GM21717 (cell line): ENCODE data around the gene FOXJ3.

Source experiments
- ATAC-seq: cut with Tn5 transposase; IDR thresholded peaks from one replicate; pipeline ENCODE4 v1.9.1; 2021; ENCODE audit warnings: mild to moderate bottlenecking, moderate library complexity; ENCODE audit not compliant: unreplicated experiment

The FOXJ3 gene

GRCh38 chr1:42171679-42172266 lies 163.3 kb downstream of the FOXJ3 start:
- no peak for ATAC-seq

DNA sequence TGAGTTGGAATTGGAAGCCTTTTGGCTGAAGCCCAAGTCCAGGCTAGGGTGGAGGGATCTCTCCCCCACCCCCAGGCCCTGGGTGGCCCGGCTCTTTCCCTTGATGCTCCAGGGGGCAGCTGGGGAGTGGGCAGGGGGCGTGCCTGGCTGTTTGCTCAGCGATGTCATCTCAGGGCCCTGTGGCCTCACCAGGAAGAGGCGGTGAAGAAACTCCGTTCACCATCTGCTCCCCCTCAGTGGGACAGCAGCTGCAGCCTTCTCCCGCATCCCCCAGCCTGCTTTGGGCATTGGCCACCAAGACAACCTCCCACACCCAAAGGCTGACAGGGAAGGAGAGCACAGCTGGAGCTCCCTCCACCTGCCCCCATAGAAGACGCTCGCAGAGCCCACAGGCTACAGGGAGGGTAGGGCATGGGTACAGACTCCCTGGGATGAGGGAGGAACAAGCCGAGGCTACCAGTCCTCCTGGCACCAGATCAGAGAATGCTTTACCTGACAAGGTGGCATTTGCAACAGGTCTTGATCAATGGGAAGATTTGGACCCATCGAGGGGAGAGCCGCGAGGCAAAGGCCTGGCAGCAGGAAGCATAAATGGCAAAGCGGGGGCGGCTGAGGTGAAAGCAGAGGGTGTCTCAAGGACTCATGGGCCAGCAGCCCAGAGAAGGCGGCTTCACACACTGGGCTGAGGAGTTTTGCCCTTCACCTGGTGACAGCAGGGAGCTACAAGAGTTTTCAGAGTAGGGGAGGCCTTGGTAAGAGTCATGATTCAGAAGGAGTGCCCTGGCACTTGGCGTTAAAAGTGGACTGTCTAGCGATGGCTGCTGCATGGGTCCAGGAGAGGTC lies 164.0 kb downstream of the FOXJ3 start:
- ATAC-seq, result no peak

DNA sequence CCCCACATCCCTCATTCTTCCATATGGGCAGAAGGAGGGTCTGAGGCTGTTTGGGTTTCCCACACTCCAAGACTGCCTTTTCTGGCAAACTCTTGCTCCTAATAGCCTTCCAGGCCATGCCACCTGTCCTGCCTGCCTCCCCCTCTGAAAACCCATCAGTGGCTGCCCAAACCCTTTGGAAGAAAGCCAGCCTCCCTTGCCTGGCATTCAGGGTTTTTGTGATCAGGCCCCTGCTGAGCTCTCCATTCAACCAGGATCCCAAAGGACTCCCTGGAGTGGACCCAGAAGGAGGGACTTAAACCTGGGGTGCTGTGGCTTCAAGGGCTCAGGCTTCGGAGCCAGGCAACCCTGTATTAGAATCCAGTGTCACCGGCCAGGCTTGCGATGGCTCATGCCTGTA lies 166.3 kb downstream of the FOXJ3 start:
- no peak for ATAC-seq

DNA sequence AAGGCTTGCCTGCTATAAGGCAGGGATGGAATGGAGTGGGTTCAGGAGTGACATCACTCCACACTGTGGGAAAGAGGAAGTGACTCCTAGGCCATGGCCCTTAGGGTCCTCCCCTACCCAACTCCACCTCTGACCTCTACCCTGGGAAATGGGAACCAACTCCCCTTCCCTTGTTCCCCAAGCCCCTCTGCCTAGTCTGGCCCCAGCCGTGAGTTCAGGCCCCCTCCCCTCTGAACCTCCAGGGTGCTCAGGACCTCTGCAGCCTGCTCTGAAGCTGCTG lies 166.7 kb downstream of the FOXJ3 start:
- no peak for ATAC-seq

DNA sequence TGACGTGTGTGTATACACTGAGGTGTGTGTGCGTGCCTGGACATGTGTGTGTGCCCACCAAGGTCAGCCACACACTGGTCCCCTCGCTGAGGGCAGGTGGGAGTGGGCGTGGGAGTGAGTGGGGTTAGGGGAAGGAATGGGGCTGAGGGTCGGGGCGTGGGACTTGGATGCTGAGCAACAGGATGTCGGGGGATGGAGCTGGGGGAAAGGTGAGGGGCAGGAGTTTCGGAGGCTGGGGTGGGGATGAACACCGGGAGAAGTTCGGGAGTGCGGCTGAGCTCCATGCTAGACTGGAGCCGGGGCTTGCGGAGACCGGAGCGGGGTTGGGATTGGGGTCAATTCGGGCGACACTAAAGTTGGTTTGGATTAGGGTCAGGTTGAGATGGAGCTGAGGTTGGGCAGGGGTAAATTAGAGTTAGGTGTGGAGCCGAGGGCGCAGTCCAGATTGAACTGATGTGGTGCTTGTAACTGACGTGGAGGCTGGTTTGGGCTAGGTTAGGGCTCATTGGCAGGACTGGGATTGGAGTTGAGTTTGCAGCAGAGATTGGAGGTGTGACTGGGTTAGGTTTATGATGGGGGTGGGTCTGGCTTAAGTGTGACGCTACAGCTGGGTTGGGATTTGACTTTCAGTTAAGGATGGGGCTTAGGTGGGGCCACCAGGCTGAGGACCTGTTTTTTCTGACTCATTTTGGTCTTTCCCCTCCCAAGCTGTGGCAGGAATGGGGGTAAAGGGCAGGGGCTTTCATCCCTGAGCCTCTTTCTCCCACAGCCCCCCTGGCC lies 167.2 kb downstream of the FOXJ3 start:
- ATAC-seq, result no peak

DNA sequence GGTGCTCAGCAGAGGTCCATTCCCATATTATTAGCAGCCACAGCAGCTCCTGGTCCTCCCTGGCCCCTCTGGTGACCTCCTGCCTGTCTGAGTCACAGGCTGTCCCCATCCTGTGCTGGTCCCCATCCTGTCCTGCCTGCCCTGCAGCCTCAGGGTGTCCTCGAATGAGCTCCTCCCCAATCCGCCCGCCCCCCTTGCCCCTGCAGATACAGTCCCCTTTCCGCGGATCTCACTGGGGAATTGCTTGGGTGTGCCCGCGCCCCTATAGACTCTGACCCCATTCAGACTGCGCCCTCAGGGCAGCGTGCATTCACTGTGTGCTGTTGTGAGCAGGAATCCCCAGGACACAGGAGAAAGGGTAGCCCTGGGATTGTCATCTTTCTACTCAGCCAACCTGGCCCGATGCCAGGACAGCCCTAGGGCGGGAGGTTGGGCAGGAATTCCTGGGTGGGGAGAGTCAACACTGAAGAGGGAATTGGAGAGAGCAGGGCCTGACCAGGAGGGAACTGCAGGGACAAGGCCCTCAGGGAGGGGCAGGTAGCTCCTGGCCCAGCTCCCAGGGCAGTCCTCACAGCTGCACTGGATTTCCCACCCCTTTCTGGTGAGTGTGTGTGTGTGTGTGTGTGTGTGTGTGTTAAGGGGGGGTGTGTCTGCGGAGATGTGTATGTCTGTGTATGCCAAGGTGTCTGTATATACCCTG lies 169.4 kb downstream of the FOXJ3 start:
- no peak for ATAC-seq

DNA sequence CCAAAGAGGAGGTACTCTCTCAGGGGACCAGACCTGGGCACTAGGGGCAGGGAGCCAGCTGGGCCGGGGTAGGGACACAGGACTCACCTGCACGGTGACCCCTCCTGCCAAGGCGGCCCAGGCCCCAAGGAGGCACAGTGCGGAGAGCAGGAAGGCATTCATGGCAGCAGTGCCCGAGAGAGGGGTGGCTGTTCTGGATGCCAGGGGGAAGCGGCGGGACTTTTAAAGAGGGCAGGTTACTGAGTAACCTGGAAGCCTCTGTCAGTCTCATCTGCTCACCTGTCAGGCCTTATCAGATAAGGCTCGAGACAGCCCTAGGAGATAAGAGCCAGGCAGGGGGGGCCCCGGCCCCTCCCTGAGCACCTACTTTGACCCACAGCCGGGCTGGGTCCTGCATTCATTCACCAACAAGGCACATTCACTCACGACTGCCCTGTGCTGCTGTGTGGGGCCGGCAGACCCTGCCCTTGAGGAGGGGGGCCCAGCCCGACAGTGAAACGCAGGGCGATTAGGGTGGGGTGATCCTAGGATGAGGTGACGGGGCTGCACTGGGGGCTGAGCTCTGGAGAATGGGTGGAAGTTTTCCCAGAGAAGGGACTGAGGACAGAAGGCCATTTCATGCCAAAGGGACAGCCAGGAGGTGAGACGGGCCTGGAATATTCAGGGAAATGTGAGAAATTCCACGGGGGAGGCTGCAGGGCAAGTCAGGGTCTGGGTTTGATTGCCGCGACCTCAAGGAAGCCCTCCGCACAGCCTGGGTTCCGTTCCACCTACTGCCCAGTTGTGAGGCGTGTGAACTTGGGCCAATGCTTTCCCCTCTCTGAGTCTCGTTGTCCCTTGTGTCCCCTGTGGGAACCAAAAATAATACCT lies 170.2 kb downstream of the FOXJ3 start, which contains the start of gene GUCA2A:
GUCA2A (minus strand) TSS at position 195 of the 870 bp plus-strand sequence; CDS start at position 162, 33 bp downstream.
- no peak for ATAC-seq

DNA sequence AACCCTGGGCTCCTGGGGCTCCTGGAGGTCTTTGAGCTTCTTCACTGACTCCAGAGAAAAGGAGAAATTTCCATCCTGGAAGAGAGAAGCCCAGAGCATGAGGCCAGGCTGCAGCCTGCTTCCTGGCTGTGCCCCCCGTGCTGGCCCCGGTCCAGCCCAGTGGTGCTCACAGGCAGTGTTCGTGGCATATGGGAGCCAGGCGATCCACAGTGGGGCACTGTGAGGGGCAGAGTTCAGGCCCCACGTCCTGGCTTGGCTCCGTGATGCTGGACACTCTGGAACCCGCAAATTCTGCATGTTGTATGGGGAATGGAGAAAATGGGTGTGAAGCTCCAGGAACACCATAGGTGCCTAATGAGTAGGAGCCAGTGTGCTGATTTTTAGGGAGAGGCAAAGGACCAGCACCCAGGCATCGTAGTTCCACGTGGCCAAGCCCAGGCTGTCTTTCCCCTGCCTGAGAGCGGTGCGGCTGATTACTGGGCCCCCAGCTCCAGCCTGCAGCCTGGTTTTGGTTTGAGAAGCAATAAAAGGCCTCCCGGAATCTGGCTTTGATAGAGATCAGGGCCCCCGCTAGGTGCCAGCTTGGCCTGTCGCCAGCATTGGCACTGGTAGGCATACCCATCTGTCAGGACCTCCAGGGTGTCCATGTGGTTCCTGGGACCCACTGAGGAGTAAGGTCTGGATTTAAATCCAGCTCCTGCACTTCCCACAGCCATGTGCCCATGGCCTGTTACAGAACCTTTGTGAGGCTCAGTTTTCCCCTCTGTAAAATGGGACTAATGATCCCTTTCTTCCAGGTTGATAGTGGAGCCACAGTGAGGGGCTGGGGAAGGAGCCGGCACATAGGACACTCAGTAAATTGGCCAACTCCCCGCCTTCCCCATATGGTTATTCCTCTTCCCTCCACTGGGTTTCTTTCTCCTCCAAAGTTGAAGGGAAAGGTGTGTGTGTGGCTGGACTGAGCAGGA lies 171.2 kb downstream of the FOXJ3 start:
- no peak for ATAC-seq

- no peak for ATAC-seq
These were observed 171.9 kb downstream of the FOXJ3 start for GRCh38 chr1:42163114-42163513.

DNA sequence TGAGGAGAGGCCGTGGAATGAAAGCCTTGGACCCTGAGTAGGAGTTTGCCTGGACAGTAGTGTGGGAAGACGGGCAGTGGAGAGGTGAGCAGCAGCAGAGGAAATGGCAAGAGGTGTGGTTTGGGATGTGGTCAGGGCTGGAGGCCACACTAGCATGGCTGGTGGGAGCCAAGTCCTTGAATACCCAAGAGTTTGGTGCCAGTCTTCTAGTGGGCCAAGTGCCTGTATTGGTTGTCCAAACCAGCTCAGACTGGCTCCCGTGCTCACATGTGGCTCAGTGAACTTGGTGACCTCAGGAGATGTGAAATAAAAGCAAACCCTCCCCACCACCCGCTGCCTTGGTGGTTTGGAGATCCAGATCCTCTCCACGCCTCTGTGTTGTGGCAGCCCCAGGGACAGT lies 172.9 kb downstream of the FOXJ3 start:
- ATAC-seq, result no peak

DNA sequence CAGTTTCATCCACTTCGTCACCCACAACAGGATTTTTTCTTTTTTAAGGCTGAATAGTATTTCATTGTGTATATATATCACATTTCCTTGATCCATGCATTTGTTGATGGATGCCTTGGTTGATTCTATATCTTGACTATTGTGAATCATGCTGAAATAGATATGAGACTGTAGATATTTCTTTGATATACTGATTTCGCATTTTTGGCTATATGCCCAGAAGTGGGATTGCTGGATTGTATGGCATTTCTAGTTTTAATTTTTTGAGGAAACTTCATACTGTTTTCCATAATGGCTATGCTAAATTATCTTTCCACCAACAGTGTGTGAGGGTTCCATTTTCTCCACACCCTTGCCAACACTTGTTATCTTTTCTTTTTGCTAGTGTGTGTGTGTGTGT lies 176.8 kb downstream of the FOXJ3 start:
- ATAC-seq, result no peak

DNA sequence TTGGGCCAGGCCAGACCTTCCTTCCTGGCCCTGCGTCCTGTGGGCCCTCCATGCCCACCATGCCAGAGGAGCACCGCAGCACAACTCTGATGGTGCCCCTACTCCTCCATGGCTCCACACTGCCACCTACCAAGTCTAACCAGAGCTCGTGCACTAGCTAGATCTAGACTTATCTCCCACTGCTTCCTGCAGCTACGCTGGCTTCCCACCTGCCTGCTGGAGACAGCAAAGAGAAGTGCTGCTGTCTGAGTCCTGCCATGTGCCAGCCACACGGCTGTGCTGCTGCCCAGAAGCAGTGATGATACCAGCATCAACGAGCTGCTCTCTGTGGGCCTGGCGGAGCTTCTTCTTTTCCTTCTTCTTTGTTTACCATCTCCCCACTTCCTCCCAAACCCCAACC lies 177.4 kb downstream of the FOXJ3 start:
- no peak for ATAC-seq

DNA sequence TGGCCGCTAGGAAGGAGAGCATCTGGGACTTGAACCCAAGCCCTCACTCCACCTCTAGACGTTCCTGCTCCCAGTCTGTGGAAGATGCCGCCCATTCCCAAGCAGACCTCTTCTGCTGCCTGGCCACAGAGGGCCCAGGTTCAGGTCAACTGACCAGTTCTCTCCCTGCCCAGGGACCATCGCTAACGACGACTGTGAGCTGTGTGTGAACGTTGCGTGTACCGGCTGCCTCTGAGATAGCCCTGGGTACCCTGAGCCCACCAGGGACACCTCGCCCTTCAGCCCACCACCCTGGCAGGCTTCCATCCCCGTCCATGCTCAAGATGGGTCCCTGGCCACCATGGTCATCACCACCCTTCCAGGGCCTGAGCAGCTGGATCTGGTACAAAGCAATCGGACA lies 179.7 kb downstream of the FOXJ3 start:
- ATAC-seq, result no peak

DNA sequence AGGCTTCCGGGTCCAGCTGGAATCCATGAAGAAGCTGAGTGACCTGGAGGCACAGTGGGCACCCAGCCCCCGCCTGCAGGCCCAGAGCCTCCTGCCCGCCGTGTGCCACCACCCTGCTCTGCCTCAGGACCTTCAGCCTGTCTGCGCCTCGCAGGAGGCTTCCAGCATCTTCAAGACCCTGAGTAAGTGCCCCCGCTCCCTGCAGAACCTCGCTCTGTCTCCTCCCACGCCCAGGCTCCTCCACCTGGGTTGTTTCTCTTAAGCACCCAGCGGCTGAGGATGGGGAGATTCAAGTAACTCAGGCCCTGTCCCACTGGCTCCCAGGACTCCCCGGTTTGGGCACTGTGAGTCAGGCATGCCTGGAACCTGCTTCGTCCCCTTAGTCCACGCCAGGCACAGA lies 180.3 kb downstream of the FOXJ3 start:
- ATAC-seq, result no peak

GRCh38 chr1:42153624-42154023 lies 181.4 kb downstream of the FOXJ3 start:
- ATAC-seq, result no peak

GRCh38 chr1:42152907-42153600 lies 182.0 kb downstream of the FOXJ3 start, which contains the start of gene GUCA2B:
Gene GUCA2B (plus strand): TSS chr1:42153410. CDS start chr1:42153451, 41 bp downstream.
- ATAC-seq, result no peak

- no peak for ATAC-seq
These were observed 182.9 kb downstream of the FOXJ3 start for GRCh38 chr1:42152119-42152518.

DNA sequence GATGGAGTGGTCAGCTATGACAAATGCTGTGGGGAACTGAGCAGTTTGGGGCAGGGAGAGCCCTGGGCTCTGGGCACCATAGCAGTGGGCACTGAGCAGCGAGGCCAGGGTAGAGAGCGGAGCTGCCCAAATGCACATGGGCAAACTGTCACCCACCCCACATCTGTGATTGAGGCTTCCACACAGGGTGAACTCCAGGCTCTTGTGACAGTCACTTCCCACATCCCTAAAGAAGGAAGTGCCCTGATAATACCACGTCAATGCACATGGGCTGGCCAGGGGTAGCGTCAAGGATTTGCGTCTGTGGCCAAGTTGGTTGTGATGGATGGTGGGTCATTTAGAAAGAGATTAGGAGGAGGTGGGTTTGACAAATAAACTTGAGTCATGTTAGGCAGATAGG lies 184.4 kb downstream of the FOXJ3 start:
- no peak for ATAC-seq

- no peak for ATAC-seq
These were observed 186.9 kb downstream of the FOXJ3 start for GRCh38 chr1:42148166-42148565.
